K562 (cell line): ENCODE measurements around the gene CBY3. TPM values are rescaled to one million over a fixed set of nuclear protein-coding genes. Genes with fewer than 3 reads are reported as not detected.

Source experiments
- CHD2 ChIP-seq: IDR thresholded peaks from 2 replicates; pipeline ENCODE4 v1.6.1; 2011; ENCODE audit warnings: low read depth, low read length
- DNMT1 ChIP-seq: fragments of 450-650 bp; IDR thresholded peaks from 2 replicates; pipeline ENCODE4 v1.6.1; 2016; ENCODE audit warnings: antibody characterized with exemption, mild to moderate bottlenecking
- FOXJ2 ChIP-seq: fragments of 200-800 bp; sonication (Bioruptor generic); IDR thresholded peaks from 2 replicates; pipeline ENCODE4 v1.6.1; 2016; ENCODE audit warnings: missing genetic modification characterization, missing compliant biosample characterization
- FOXK2 ChIP-seq, 2 experiments: fragments of 450-650 bp; IDR thresholded peaks in 1 of 2; conservative IDR thresholded peaks in 1 of 2; 2 replicates each; pipeline ENCODE4 v1.6.1; 2016; ENCODE audit warnings: low read depth in 2 of 2, mild to moderate bottlenecking in 1 of 2
- HDGF ChIP-seq: fragments of 450-650 bp; IDR thresholded peaks from 2 replicates; pipeline ENCODE4 v1.6.1; 2016
- HIVEP1 ChIP-seq: fragments of 250-450 bp; sonication (Bioruptor Pico); IDR thresholded peaks from 2 replicates; pipeline ENCODE4 v1.4.0; 2020; ENCODE audit warnings: mild to moderate bottlenecking
- HNRNPL ChIP-seq: fragments of 200-400 bp; formaldehyde crosslinking; IDR thresholded peaks from 2 replicates; pipeline ENCODE4 v1.6.1; 2017; ENCODE audit warnings: low read depth, mild to moderate bottlenecking, low read length
- IRF2 ChIP-seq: sonication (generic); formaldehyde crosslinking; IDR thresholded peaks from 2 replicates; pipeline ENCODE4 v1.8.1; 2022; ENCODE audit warnings: mild to moderate bottlenecking, missing genetic modification reagents
- OTX1 ChIP-seq: fragments of 450-650 bp; formaldehyde crosslinking; IDR thresholded peaks from 2 replicates; pipeline ENCODE4 v1.4.0; 2022; ENCODE audit warnings: mild to moderate bottlenecking
- POLR2B ChIP-seq: fragments of 450-650 bp; IDR thresholded peaks from 2 replicates; pipeline ENCODE4 v1.6.1; 2018; ENCODE audit warnings: low read depth; ENCODE audit not compliant: partially characterized antibody
- POU5F1 ChIP-seq: fragments of 150-350 bp; IDR thresholded peaks from 2 replicates; pipeline ENCODE4 v1.6.1; 2014; ENCODE audit warnings: borderline replicate concordance, low read length, low read depth, mild to moderate bottlenecking; ENCODE audit not compliant: partially characterized antibody
- RBM39 ChIP-seq: fragments of 200-400 bp; formaldehyde crosslinking; optimal IDR thresholded peaks from 2 replicates; pipeline ENCODE3; 2018; ENCODE audit warnings: low read depth, low read length
- SAFB2 ChIP-seq: fragments of 200-400 bp; formaldehyde crosslinking; IDR thresholded peaks from 2 replicates; pipeline ENCODE4 v1.6.1; 2018; ENCODE audit warnings: borderline replicate concordance, low read length, low read depth, moderate library complexity; ENCODE audit not compliant: severe bottlenecking
- SIN3A ChIP-seq, 2 experiments: fragments of 150-350 bp in 1 of 2; IDR thresholded peaks; 2 replicates each; pipeline ENCODE4 v1.6.1; 2011 to 2016; ENCODE audit warnings: borderline replicate concordance in 2 of 2, low read depth in 2 of 2, low read length in 2 of 2, mild to moderate bottlenecking in 2 of 2, moderate library complexity in 2 of 2; ENCODE audit not compliant: control insufficient read depth in 1 of 2
- U2AF2 ChIP-seq: fragments of 200-400 bp; formaldehyde crosslinking; optimal IDR thresholded peaks from 2 replicates; pipeline ENCODE3; 2017; ENCODE audit warnings: low read depth, mild to moderate bottlenecking, low read length
- ZNF12 ChIP-seq: sonication (generic); formaldehyde crosslinking; IDR thresholded peaks from 2 replicates; pipeline ENCODE4 v1.4.0; 2020; ENCODE audit warnings: mild to moderate bottlenecking, missing genetic modification reagents
- ZNF175 ChIP-seq: fragments of 200-800 bp; sonication (Bioruptor generic); IDR thresholded peaks from 2 replicates; pipeline ENCODE4 v1.6.1; 2016; ENCODE audit warnings: low read depth, mild to moderate bottlenecking, missing genetic modification characterization, missing compliant biosample characterization
- ZNF197 ChIP-seq: fragments of 200-800 bp; sonication (Bioruptor generic); IDR thresholded peaks from 2 replicates; pipeline ENCODE4 v1.6.1; 2016; ENCODE audit warnings: low read depth, missing genetic modification characterization, missing compliant biosample characterization
- ZNF212 ChIP-seq: fragments of 450-650 bp; formaldehyde crosslinking; IDR thresholded peaks from 2 replicates; pipeline ENCODE4 v1.4.0; 2020; ENCODE audit warnings: mild to moderate bottlenecking
- polyA plus RNA-seq, 8 experiments: library from polyadenylated mRNA; depleted of rRNA in 4 of 8; stranded (reverse) in 5 of 8; unstranded in 3 of 8; fragments of >200 nt; fragmentation: Nextera tagmentation in 2 of 8; fragmentation: Illumina TruSeq in 1 of 8; extraction: Ambion mirVana in 2 of 8; extraction: Trizol in 1 of 8; gene quantifications; 2 replicates each; pipeline versions ENCODE4 v1.2.1 to v1.2.3, GENCODE V29; 2011 to 2014; ENCODE audit warnings: inconsistent platforms in 1 of 8, missing spikeins in 1 of 8
- total RNA-seq, 7 experiments: library from RNA; depleted of rRNA in 6 of 7; stranded (reverse); fragments of >200 nt in 6 of 7; fragmentation: Illumina TruSeq in 2 of 7; extraction: Trizol in 2 of 7; gene quantifications; 2 replicates each; pipeline versions ENCODE4 v1.2.1 to v1.2.3, GENCODE V29; 2011 to 2021; ENCODE audit warnings: low replicate concordance in 1 of 7
- TF ChIP-seq, protein P1 (sequence below): fragments of 250-450 bp; sonication (Bioruptor Pico); IDR thresholded peaks from 2 replicates; pipeline ENCODE4 v1.5.0; 2020; ENCODE audit warnings: mild to moderate bottlenecking
- TF ChIP-seq, protein P2 (sequence below): fragments of 450-650 bp; formaldehyde crosslinking; IDR thresholded peaks from 2 replicates; pipeline ENCODE4 v1.4.0; 2020; ENCODE audit warnings: mild to moderate bottlenecking
- TF ChIP-seq, protein P3 (sequence below): fragments of 250-450 bp; sonication (Bioruptor Pico); IDR thresholded peaks from 2 replicates; pipeline ENCODE4 v1.4.0; 2020; ENCODE audit warnings: borderline replicate concordance
- TF ChIP-seq, protein P4 (sequence below): IDR thresholded peaks from 2 replicates; pipeline ENCODE4 v1.6.1; 2016; ENCODE audit warnings: missing genetic modification characterization, missing compliant biosample characterization

CBY3 gene
- total and polyA plus RNA-seq, 9 of the 15 experiments (the other 6 are each of a cell fraction or from before 2014, with no cell fraction given) = not detected

DNA sequence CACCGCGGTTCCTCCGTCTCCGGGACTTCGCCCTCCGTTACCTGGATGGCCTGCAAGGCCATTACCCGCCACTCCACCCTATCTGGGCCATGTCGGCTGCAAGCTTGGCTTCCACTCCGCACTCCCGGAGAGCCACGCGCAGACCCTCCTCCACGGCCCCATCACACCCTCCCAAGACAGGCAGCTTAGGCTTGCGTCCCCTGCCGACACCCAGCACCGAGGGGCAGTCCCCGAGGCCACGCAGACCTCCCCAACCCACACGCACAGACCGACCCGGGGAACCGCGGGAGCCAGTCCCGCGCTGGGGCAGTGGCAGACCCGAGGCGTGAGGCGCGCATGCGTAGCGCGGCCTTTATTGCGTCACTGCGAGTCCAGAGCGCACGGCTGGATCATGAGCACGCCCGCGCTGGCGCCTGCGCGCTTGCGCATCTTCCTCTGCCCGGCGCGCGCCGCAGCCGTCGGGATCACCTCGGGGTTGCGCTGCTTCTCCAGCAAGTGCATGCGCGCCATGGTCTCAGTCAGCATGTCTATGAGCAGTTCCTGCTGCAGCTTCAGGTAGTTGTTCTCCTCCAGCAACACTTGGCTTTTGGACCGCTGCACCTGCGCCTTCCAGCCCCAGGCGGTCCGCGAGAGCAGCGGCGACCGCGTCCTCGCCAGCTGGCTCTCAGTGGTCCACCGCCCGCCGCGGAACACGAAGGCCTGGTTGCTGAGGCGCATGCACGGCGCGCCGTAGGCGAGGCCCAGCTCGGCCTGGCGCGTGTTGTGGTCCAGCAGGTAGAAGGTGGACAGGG is 2.4 kb downstream of the CBY3 start (continued):
- TF ChIP-seq, protein P1, sequence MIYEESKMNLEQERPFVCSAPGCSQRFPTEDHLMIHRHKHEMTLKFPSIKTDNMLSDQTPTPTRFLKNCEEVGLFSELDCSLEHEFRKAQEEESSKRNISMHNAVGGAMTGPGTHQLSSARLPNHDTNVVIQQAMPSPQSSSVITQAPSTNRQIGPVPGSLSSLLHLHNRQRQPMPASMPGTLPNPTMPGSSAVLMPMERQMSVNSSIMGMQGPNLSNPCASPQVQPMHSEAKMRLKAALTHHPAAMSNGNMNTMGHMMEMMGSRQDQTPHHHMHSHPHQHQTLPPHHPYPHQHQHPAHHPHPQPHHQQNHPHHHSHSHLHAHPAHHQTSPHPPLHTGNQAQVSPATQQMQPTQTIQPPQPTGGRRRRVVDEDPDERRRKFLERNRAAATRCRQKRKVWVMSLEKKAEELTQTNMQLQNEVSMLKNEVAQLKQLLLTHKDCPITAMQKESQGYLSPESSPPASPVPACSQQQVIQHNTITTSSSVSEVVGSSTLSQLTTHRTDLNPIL = no peak
- TF ChIP-seq POLR2B (peak; percentile 99), SAFB2 (no peak), SIN3A (IDR thresholded peaks at IDR 0.05; ENCODE audit: borderline replicate concordance in 2 of 2, control insufficient read depth in 1 of 2, low read depth in 2 of 2, low read length in 2 of 2) (0 out of 4 replicates have a peak, but pooled peaks of 1 of the 2 experiments have one; percentile 49), HDGF (0 out of 2 replicates have a peak, but pooled peaks have one; percentile 46), IRF2 (CRISPR knock-in tag) (no peak), DNMT1 (no peak), FOXJ2 (tag) (peak; percentile 68), U2AF2 (no peak), OTX1 (CRISPR knock-in tag) (peak; percentile 95; the same call in 1 of the 2 replicates), POU5F1 (peak; percentile 76), ZNF197 (CRISPR knock-in tag) (no peak), CHD2 (no peak), ZNF212 (CRISPR knock-in tag) (0 out of 2 replicates have a peak, but pooled peaks have one; percentile 14), HIVEP1 (CRISPR knock-in tag) (no peak), HNRNPL (0 out of 2 replicates have a peak, but pooled peaks have one; percentile 53), ZNF12 (CRISPR knock-in tag) (no peak; the same call in 1 of the 2 replicates), RBM39 (no peak), ZNF175 (CRISPR knock-in tag) (no peak), FOXK2 (conservative IDR thresholded peaks at IDR 0.05 in 1 of 2, IDR thresholded peaks at IDR 0.05 in 1 of 2; ENCODE audit: low read depth in 2 of 2) (no peak)
- TF ChIP-seq, protein P2, sequence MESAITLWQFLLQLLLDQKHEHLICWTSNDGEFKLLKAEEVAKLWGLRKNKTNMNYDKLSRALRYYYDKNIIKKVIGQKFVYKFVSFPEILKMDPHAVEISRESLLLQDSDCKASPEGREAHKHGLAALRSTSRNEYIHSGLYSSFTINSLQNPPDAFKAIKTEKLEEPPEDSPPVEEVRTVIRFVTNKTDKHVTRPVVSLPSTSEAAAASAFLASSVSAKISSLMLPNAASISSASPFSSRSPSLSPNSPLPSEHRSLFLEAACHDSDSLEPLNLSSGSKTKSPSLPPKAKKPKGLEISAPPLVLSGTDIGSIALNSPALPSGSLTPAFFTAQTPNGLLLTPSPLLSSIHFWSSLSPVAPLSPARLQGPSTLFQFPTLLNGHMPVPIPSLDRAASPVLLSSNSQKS (CRISPR knock-in tag) = no peak
- TF ChIP-seq, protein P3, sequence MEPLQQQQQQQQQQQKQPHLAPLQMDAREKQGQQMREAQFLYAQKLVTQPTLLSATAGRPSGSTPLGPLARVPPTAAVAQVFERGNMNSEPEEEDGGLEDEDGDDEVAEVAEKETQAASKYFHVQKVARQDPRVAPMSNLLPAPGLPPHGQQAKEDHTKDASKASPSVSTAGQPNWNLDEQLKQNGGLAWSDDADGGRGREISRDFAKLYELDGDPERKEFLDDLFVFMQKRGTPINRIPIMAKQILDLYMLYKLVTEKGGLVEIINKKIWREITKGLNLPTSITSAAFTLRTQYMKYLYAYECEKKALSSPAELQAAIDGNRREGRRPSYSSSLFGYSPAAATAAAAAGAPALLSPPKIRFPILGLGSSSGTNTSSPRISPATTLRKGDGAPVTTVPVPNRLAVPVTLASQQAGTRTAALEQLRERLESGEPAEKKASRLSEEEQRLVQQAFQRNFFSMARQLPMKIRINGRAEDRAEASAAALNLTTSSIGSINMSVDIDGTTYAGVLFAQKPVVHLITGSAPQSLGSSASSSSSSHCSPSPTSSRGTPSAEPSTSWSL (CRISPR knock-in tag) = 0 out of 2 replicates have a peak, but pooled peaks have one; percentile 90
- TF ChIP-seq, protein P4, sequence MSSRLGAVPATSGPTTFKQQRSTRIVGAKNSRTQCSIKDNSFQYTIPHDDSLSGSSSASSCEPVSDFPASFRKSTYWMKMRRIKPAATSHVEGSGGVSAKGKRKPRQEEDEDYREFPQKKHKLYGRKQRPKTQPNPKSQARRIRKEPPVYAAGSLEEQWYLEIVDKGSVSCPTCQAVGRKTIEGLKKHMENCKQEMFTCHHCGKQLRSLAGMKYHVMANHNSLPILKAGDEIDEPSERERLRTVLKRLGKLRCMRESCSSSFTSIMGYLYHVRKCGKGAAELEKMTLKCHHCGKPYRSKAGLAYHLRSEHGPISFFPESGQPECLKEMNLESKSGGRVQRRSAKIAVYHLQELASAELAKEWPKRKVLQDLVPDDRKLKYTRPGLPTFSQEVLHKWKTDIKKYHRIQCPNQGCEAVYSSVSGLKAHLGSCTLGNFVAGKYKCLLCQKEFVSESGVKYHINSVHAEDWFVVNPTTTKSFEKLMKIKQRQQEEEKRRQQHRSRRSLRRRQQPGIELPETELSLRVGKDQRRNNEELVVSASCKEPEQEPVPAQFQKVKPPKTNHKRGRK (tag) = no peak
